ENCODE measurements around the gene EEFSEC. TPM values are rescaled to one million over a fixed set of nuclear protein-coding genes. Genes with fewer than 3 reads are reported as not detected.

EEFSEC gene
- total RNA-seq, 1 donor from 2014 or later, result 12.6 TPM

GRCh38 chr3:128408012-128408692 lies 254.9 kb downstream of the EEFSEC start:
- H3K27me3 ChIP-seq (ENCODE audit: control insufficient read depth, insufficient read depth, low read length), result peaks cover 4% of the 10 kb centered on the region
- no peak for TF ChIP-seq CTCF (IDR thresholded peaks at IDR 0.05; ENCODE audit: insufficient read depth, low read length, poor library complexity, severe bottlenecking)
- no peak for DNase-seq (ENCODE audit: low read depth)
- H3K36me3 ChIP-seq (ENCODE audit: control insufficient read depth, insufficient read depth, low read length), result no peaks in the 10 kb centered on the region
- H3K4me3 ChIP-seq (ENCODE audit: low read depth, low read length), result no peak overlapping the region

GRCh38 chr3:128408693-128409623 lies 255.7 kb downstream of the EEFSEC start:
- no peak for TF ChIP-seq CTCF (IDR thresholded peaks at IDR 0.05; ENCODE audit: insufficient read depth, low read length, poor library complexity, severe bottlenecking)
- Histone ChIP-seq H3K27me3 (ENCODE audit: control insufficient read depth, insufficient read depth, low read length) (peaks cover 3% of the 10 kb centered on the region), H3K36me3 (ENCODE audit: control insufficient read depth, insufficient read depth, low read length) (no peaks in the 10 kb centered on the region), H3K4me3 (ENCODE audit: low read depth, low read length) (no peak overlapping the region)
- no peak for DNase-seq (ENCODE audit: low read depth)

GRCh38 chr3:128409624-128410581 lies 256.6 kb downstream of the EEFSEC start:
- DNase-seq (ENCODE audit: low read depth), result no peak
- no peak for TF ChIP-seq CTCF (IDR thresholded peaks at IDR 0.05; ENCODE audit: insufficient read depth, low read length, poor library complexity, severe bottlenecking)
- H3K27me3 ChIP-seq (ENCODE audit: control insufficient read depth, insufficient read depth, low read length), result peaks cover 3% of the 10 kb centered on the region
- no peak overlapping the region for H3K4me3 ChIP-seq (ENCODE audit: low read depth, low read length)
- no peaks in the 10 kb centered on the region for H3K36me3 ChIP-seq (ENCODE audit: control insufficient read depth, insufficient read depth, low read length)

- H3K4me3 ChIP-seq (ENCODE audit: low read depth, low read length), result no peak overlapping the region
- TF ChIP-seq CTCF (IDR thresholded peaks at IDR 0.05; ENCODE audit: insufficient read depth, low read length, poor library complexity, severe bottlenecking), result no peak
- peaks cover 3% of the 10 kb centered on the region for H3K27me3 ChIP-seq (ENCODE audit: control insufficient read depth, insufficient read depth, low read length)
- no peak for DNase-seq (ENCODE audit: low read depth)
- no peaks in the 10 kb centered on the region for H3K36me3 ChIP-seq (ENCODE audit: control insufficient read depth, insufficient read depth, low read length)
Measured at GRCh38 chr3:128410669-128411573, 257.6 kb downstream of the EEFSEC start.

- TF ChIP-seq CTCF (IDR thresholded peaks at IDR 0.05; ENCODE audit: insufficient read depth, low read length, poor library complexity, severe bottlenecking), result no peak
- no peaks in the 10 kb centered on the region for H3K36me3 ChIP-seq (ENCODE audit: control insufficient read depth, insufficient read depth, low read length)
- H3K4me3 ChIP-seq (ENCODE audit: low read depth, low read length), result no peak overlapping the region
- peaks cover 3% of the 10 kb centered on the region for H3K27me3 ChIP-seq (ENCODE audit: control insufficient read depth, insufficient read depth, low read length)
- DNase-seq (ENCODE audit: low read depth), result no peak
Measured at GRCh38 chr3:128411574-128412064, 258.3 kb downstream of the EEFSEC start.
